IMR-90 (cell line): ENCODE data around the gene TEX28. TPM values are rescaled to one million over a fixed set of nuclear protein-coding genes. Genes with fewer than 3 reads are reported as not detected.

Experiments
- ATAC-seq: fragments of 200-7000 bp; cut with Tn5 transposase; 2 replicates; pipeline ENCODE4 v1.9.1; 2020; ENCODE audit warnings: low read depth, mild to moderate bottlenecking, moderate library complexity
- BruUV-seq: library from RNA; stranded (reverse); fragments of 400-500 nt; replicated peaks from 2 replicates; lab custom pipeline; 2021; lab: Mats Ljungman, UMichigan
- CTCF ChIA-PET: fragments of 300-600 bp; formaldehyde crosslinking; extraction: SDS; loops from one replicate; lab custom pipeline; 2021; ENCODE audit warnings: antibody characterized with exemption; lab: Yijun Ruan, JAX
- POLR2A ChIA-PET: fragments of 300-600 bp; sonication (Branson Sonifier 250); formaldehyde crosslinking; loops from one replicate; lab custom pipeline; 2022; ENCODE audit warnings: antibody characterized with exemption; ENCODE audit not compliant: unreplicated experiment; lab: Charles Lee
- DNase-seq: peaks from one replicate; pipeline ENCODE4 v3.0.0; 2013
- H2AFZ ChIP-seq: replicated peaks from 2 replicates; pipeline ENCODE3; 2013; ENCODE audit warnings: low read length, mild to moderate bottlenecking; ENCODE audit not compliant: poor library complexity
- H2AK5ac ChIP-seq: 2 replicates; pipeline ENCODE4 v1.6.1; 2013; ENCODE audit warnings: low read depth, low read length, inconsistent platforms
- H2AK9ac ChIP-seq: replicated peaks from 2 replicates; pipeline ENCODE3; 2013; ENCODE audit warnings: mild to moderate bottlenecking, low read depth, low read length, moderate library complexity; ENCODE audit not compliant: poor library complexity
- H2BK120ac ChIP-seq: 2 replicates; pipeline ENCODE4 v1.6.1; 2013; ENCODE audit warnings: low read depth, low read length, inconsistent platforms
- H2BK15ac ChIP-seq: 3 replicates; pipeline ENCODE4 v1.6.1; 2013; ENCODE audit warnings: low read depth, low read length, inconsistent platforms
- H2BK20ac ChIP-seq: 2 replicates; pipeline ENCODE4 v1.6.1; 2013; ENCODE audit warnings: low read depth, mild to moderate bottlenecking, inconsistent platforms, low read length, moderate library complexity
- H2BK5ac ChIP-seq: 2 replicates; pipeline ENCODE4 v1.6.1; 2013; ENCODE audit warnings: mild to moderate bottlenecking, low read depth, low read length, inconsistent platforms; ENCODE audit not compliant: poor library complexity, severe bottlenecking
- H3K14ac ChIP-seq: replicated peaks from 2 replicates; pipeline ENCODE4 v1.6.1; 2013; ENCODE audit warnings: low read depth, low read length, inconsistent platforms
- H3K18ac ChIP-seq: 2 replicates; pipeline ENCODE4 v1.6.1; 2013; ENCODE audit warnings: low read depth, low read length, control low read depth
- H3K23ac ChIP-seq: 2 replicates; pipeline ENCODE4 v1.6.1; 2013; ENCODE audit warnings: low read depth, low read length, inconsistent platforms
- H3K27ac ChIP-seq: 2 replicates; pipeline ENCODE4 v1.5.1; 2013; ENCODE audit warnings: mild to moderate bottlenecking, control low read depth, low read length; ENCODE audit not compliant: insufficient read depth
- H3K27me3 ChIP-seq: 2 replicates; pipeline ENCODE4 v1.6.1; 2013; ENCODE audit warnings: low read length; ENCODE audit not compliant: control insufficient read depth, insufficient read depth
- H3K36me3 ChIP-seq: 2 replicates; pipeline ENCODE4 v1.6.1; 2013; ENCODE audit warnings: low read length, mixed read lengths; ENCODE audit not compliant: control insufficient read depth, insufficient read depth
- H3K4ac ChIP-seq: 2 replicates; pipeline ENCODE4 v1.6.1; 2013; ENCODE audit warnings: low read depth, low read length, inconsistent platforms
- H3K4me1 ChIP-seq: 2 replicates; pipeline ENCODE4 v1.6.1; 2013; ENCODE audit warnings: low read length, mixed read lengths; ENCODE audit not compliant: control insufficient read depth, insufficient read depth
- H3K4me2 ChIP-seq: 2 replicates; pipeline ENCODE4 v1.6.1; 2013; ENCODE audit warnings: low read depth, mild to moderate bottlenecking, control low read depth, low read length, moderate library complexity
- H3K4me3 ChIP-seq: 2 replicates; pipeline ENCODE4 v1.5.1; 2013; ENCODE audit warnings: low read depth, mild to moderate bottlenecking, control low read depth, low read length, moderate library complexity; ENCODE audit not compliant: insufficient read depth
- H3K56ac ChIP-seq: 2 replicates; pipeline ENCODE4 v1.6.1; 2013; ENCODE audit warnings: low read length, inconsistent platforms; ENCODE audit not compliant: insufficient read depth; ENCODE audit errors: extremely low read depth
- H3K79me1 ChIP-seq, 2 experiments: 2 replicates each; pipeline ENCODE4 v1.6.1; 2013; ENCODE audit warnings: low read length in 2 of 2, inconsistent platforms in 1 of 2, low read depth in 1 of 2
- H3K9ac ChIP-seq: 2 replicates; pipeline ENCODE4 v1.6.1; 2013; ENCODE audit warnings: low read depth, low read length, control low read depth
- H3K9me1 ChIP-seq: 2 replicates; pipeline ENCODE4 v1.6.1; 2013; ENCODE audit warnings: low read length, inconsistent platforms; ENCODE audit not compliant: insufficient read depth
- H3K9me3 ChIP-seq: 2 replicates; pipeline ENCODE4 v1.6.1; 2013; ENCODE audit warnings: low read length; ENCODE audit not compliant: control insufficient read depth, insufficient read depth
- H4K20me1 ChIP-seq: 2 replicates; pipeline ENCODE4 v1.6.1; 2013; ENCODE audit warnings: low read length, inconsistent platforms; ENCODE audit not compliant: insufficient read depth
- H4K5ac ChIP-seq: 2 replicates; pipeline ENCODE4 v1.6.1; 2013; ENCODE audit warnings: mild to moderate bottlenecking, low read depth, low read length, control low read depth
- H4K8ac ChIP-seq, 2 experiments: 2 replicates each; pipeline ENCODE4 v1.6.1; 2013; ENCODE audit warnings: low read depth in 2 of 2, low read length in 2 of 2, control low read depth in 1 of 2, inconsistent platforms in 1 of 2
- H4K91ac ChIP-seq: 2 replicates; pipeline ENCODE4 v1.6.1; 2013; ENCODE audit warnings: low read depth, low read length, inconsistent platforms; ENCODE audit not compliant: insufficient read depth
- BHLHE40 ChIP-seq: fragments of 150-350 bp; IDR thresholded peaks from 2 replicates; pipeline ENCODE4 v1.6.1; 2016; ENCODE audit warnings: mild to moderate bottlenecking, low read depth, low read length
- MAZ ChIP-seq: IDR thresholded peaks from 2 replicates; pipeline ENCODE4 v1.6.1; 2012; ENCODE audit warnings: low read depth, mild to moderate bottlenecking, low read length, improper control_type of control experiment, moderate library complexity, borderline replicate concordance
- NFE2L2 ChIP-seq: fragments of 150-350 bp; IDR thresholded peaks from 2 replicates; pipeline ENCODE4 v1.6.1; 2016; ENCODE audit warnings: low read depth, mild to moderate bottlenecking, low read length
- RCOR1 ChIP-seq: IDR thresholded peaks from 2 replicates; pipeline ENCODE4 v1.6.1; 2012; ENCODE audit warnings: mild to moderate bottlenecking, low read length, improper control_type of control experiment; ENCODE audit not compliant: insufficient replicate concordance
- RFX5 ChIP-seq: IDR thresholded peaks from 2 replicates; pipeline ENCODE4 v1.8.0; 2012; ENCODE audit warnings: low read depth, mild to moderate bottlenecking, low read length, moderate library complexity
- WGBS, 2 experiments: methylation state at CpG; one replicate each; pipeline versions ENCODE4 v1.1.5 to v1.1.7; 2013; ENCODE audit warnings: missing lambda C conversion rate in 2 of 2; ENCODE audit not compliant: insufficient read length in 1 of 2; ENCODE audit errors: extremely low coverage in 2 of 2; 5-methylcytosine and 5-hydroxymethylcytosine counted together
- dilution Hi-C: fragments of 300-500 bp; cut with HindIII; formaldehyde crosslinking; loops from one replicate; pipeline ENCODE4 v1.14.3; 2018; ENCODE audit warnings: low sequenced_read_pairs; ENCODE audit not compliant: unreplicated experiment
- in situ Hi-C: fragments of 300-500 bp; cut with MboI; formaldehyde crosslinking; loops from 3 replicates; pipeline ENCODE4 v1.14.3; 2019; ENCODE audit warnings: low sequenced_read_pairs, inconsistent platforms, mixed read lengths
- intact Hi-C: fragments of 100-400 bp; cut with micrococcal nuclease; formaldehyde crosslinking; loops from 2 replicates; pipeline ENCODE4 v1.10.0; 2022
- polyA plus RNA-seq, 3 experiments: library from polyadenylated mRNA; depleted of rRNA; stranded (reverse); fragments of >200 nt; gene quantifications; 2 replicates each; pipeline ENCODE4 v1.2.3, GENCODE V29; 2012; ENCODE audit warnings: low replicate concordance in 1 of 3
- total RNA-seq: library from RNA; depleted of rRNA; stranded (reverse); fragments of >200 nt; gene quantifications from 2 replicates; pipeline ENCODE4 v1.2.3, GENCODE V29; 2012

The TEX28 gene
- total and polyA plus RNA-seq, 2 of the 4 experiments (the other 2 are of a cell fraction) = not detected

GRCh38 chrX:154300816-154301215 is 5.9 kb upstream of the TEX28 start:
- H2BK20ac ChIP-seq = no peak overlapping the region
- H3K14ac ChIP-seq = no peak overlapping the region
- TF ChIP-seq MAZ (no peak), RCOR1 (no peak), BHLHE40 (no peak), NFE2L2 (no peak), RFX5 (no peak)
- peaks cover 2% of the 10 kb centered on the region for H3K27me3 ChIP-seq
- intact Hi-C loops (no loop called here), in situ Hi-C loops (no loop called here), dilution Hi-C loops (no loop called here)
- H4K5ac ChIP-seq = no peak overlapping the region
- no peaks in the 10 kb centered on the region; the same call in 1 of the 2 replicates for H3K9me3 ChIP-seq
- no peak overlapping the region for H3K9ac ChIP-seq
- no peak overlapping the region for H3K4ac ChIP-seq
- H3K4me1 ChIP-seq = no peaks in the 10 kb centered on the region
- no peak overlapping the region for H3K4me2 ChIP-seq
- H3K36me3 ChIP-seq = no peaks in the 10 kb centered on the region
- no peak overlapping the region for H3K4me3 ChIP-seq
- BruUV-seq = no TSS peak
- no peak overlapping the region for H2BK120ac ChIP-seq
- ATAC-seq = no peak
- no peak for DNase-seq
- H3K56ac ChIP-seq = no peak overlapping the region
- H3K79me1 ChIP-seq = no peaks in the 10 kb centered on the region
- no peak overlapping the region for H2AK5ac ChIP-seq
- H4K91ac ChIP-seq = no peak overlapping the region
- POLR2A ChIA-PET = no interaction called here
- no peaks in the 10 kb centered on the region for H3K9me1 ChIP-seq
- no peak overlapping the region for H3K18ac ChIP-seq
- WGBS, 2 experiments = 95% methylated on average over 3 of the region's 8 CpGs; no CpG with 5 or more reads in 1 of the 2 experiments
- no peak overlapping the region for H2AFZ ChIP-seq
- no peak overlapping the region for H3K27ac ChIP-seq
- no peak overlapping the region for H2BK5ac ChIP-seq
- CTCF ChIA-PET = no interaction called here
- H2AK9ac ChIP-seq = no peak overlapping the region
- H3K23ac ChIP-seq = no peak overlapping the region
- H4K20me1 ChIP-seq = no peaks in the 10 kb centered on the region
- H2BK15ac ChIP-seq = no peak overlapping the region
- H4K8ac ChIP-seq = no peak overlapping the region
